CD4-positive, alpha-beta T cell (primary cell): ENCODE results near the gene CAVIN1. TPM values are rescaled to one million over a fixed set of nuclear protein-coding genes. Genes with fewer than 3 reads are reported as not detected.
A peak's percentile ranks its signal among the peaks of the same experiment; 100 is the strongest.

Experiments
- ATAC-seq: fragments of 200-7000 bp; cut with Tn5 transposase; one replicate; pipeline ENCODE4 v1.10.0; 2022; ENCODE audit warnings: mild to moderate bottlenecking; ENCODE audit not compliant: poor library complexity
- CTCF ChIA-PET: fragments of 350-600 bp; sonication (Branson Sonifier 250); formaldehyde crosslinking; loops from one replicate; lab custom pipeline; 2021; ENCODE audit warnings: antibody characterized with exemption, inconsistent platforms; lab: Charles Lee
- POLR2A ChIA-PET: fragments of 350-600 bp; sonication (Branson Sonifier 250); formaldehyde crosslinking; loops from one replicate; lab custom pipeline; 2021; ENCODE audit warnings: antibody characterized with exemption, inconsistent platforms; lab: Charles Lee
- DNase-seq, 14 experiments: peaks; one replicate each; pipeline ENCODE4 v3.0.0-alpha.2; 2013 to 2020; ENCODE audit warnings: mixed read lengths in 2 of 14
- H3K27ac ChIP-seq, 2 donors: one replicate each; pipeline versions ENCODE4 v1.5.1 to v1.7.0; 2013; ENCODE audit warnings: low read length in 2 of 2, low read depth in 1 of 2, mild to moderate bottlenecking in 1 of 2
- H3K27me3 ChIP-seq, 2 experiments: 1 replicate in 1 of 2; 2 replicates in 1 of 2; pipeline versions ENCODE4 v1.6.1 to v1.7.0; 2013; ENCODE audit warnings: low read length in 2 of 2, control low read depth in 1 of 2, mild to moderate bottlenecking in 1 of 2, moderate library complexity in 1 of 2; ENCODE audit not compliant: insufficient read depth in 2 of 2, control insufficient read depth in 1 of 2
- H3K36me3 ChIP-seq: one replicate; pipeline ENCODE4 v1.6.1; 2013; ENCODE audit warnings: low read length, control low read depth; ENCODE audit not compliant: insufficient read depth
- H3K4me1 ChIP-seq: one replicate; pipeline ENCODE4 v1.6.1; 2013; ENCODE audit warnings: low read length, control low read depth; ENCODE audit not compliant: insufficient read depth
- H3K4me3 ChIP-seq: one replicate; pipeline ENCODE4 v1.5.1; 2013; ENCODE audit warnings: mild to moderate bottlenecking, low read length, moderate library complexity
- H3K9me3 ChIP-seq, 2 experiments: 1 replicate in 1 of 2; 2 replicates in 1 of 2; pipeline versions ENCODE4 v1.6.1 to v1.7.0; 2013; ENCODE audit warnings: low read length in 2 of 2, mild to moderate bottlenecking in 2 of 2, control low read depth in 1 of 2, moderate library complexity in 1 of 2; ENCODE audit not compliant: control insufficient read depth in 1 of 2, insufficient read depth in 1 of 2
- H3K27ac Mint-ChIP-seq: one replicate; pipeline ENCODE4 v1.8.0; 2020; ENCODE audit warnings: mixed read lengths
- H3K27me3 Mint-ChIP-seq: one replicate; pipeline ENCODE4 v1.8.0; 2021; ENCODE audit warnings: mixed read lengths
- H3K36me3 Mint-ChIP-seq: one replicate; pipeline ENCODE4 v1.8.0; 2021; ENCODE audit warnings: low read depth, mixed read lengths
- H3K4me1 Mint-ChIP-seq: one replicate; pipeline ENCODE4 v1.8.0; 2021; ENCODE audit warnings: low read depth, mixed read lengths
- H3K4me3 Mint-ChIP-seq: one replicate; pipeline ENCODE4 v1.8.0; 2020; ENCODE audit warnings: mild to moderate bottlenecking, mixed read lengths
- H3K9me3 Mint-ChIP-seq: one replicate; pipeline ENCODE4 v1.8.0; 2020; ENCODE audit warnings: mixed read lengths
- intact Hi-C, 2 experiments: fragments of 100-400 bp; cut with DNase I in 1 of 2; cut with micrococcal nuclease in 1 of 2; formaldehyde crosslinking; loops; one replicate each; pipeline versions ENCODE4 v1.15.1 to v1.9.0; 2023 to 2025; cut with DNase I, micrococcal nuclease
- total RNA-seq, 174 experiments: library from RNA in 2 of 174; stranded (reverse) in 2 of 174; gene quantifications; one replicate each; pipeline ENCODE4 v1.2.3 and lab custom pipeline; 2021 to 2026
- TF ChIP-seq, protein P1 (sequence below): fragments of 200-600 bp; IDR thresholded peaks from one replicate; pipeline ENCODE4 v1.8.0; 2022; ENCODE audit warnings: antibody characterized with exemption, mild to moderate bottlenecking

The CAVIN1 gene
- total RNA-seq, 2 experiments from 2014 or later = 0.14 to 0.16 TPM

DNA sequence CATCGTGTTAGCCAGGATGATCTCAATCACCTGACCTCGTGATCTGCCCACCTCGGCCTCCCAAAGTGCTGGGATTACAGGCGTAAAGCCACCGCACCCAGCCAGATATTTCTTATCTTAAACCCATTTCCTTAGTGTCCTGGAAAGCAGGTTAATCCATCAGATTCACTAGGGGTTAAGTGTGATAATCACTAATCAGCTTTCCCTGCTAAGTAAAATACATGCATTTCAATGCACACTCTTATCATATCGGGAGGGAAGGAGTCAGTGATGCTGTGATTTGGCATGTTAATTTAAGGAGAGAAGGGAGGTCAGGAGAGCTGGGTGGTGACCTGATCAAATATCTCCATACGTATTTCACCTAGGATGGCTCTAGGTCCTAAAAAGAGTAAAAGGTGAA is 63.9 kb downstream of the CAVIN1 start:
- Histone ChIP-seq H3K4me3 (no peak overlapping the region), H3K9me3 (no peaks in the 10 kb centered on the region), H3K4me1 (peaks cover 37% of the 10 kb centered on the region), H3K36me3 (peaks cover 9% of the 10 kb centered on the region), H3K27me3 (no peaks in the 10 kb centered on the region), H3K27ac (no peak overlapping the region)
- no peak overlapping the region for H3K4me3 Mint-ChIP-seq
- H3K36me3 Mint-ChIP-seq = peaks cover 52% of the 10 kb centered on the region
- H3K9me3 Mint-ChIP-seq = no peaks in the 10 kb centered on the region
- H3K27ac Mint-ChIP-seq = no peak overlapping the region
- intact Hi-C loops = no loop called here
- DNase-seq = no peak
- no peak for ATAC-seq
- no peaks in the 10 kb centered on the region for H3K27me3 Mint-ChIP-seq
- peaks cover 72% of the 10 kb centered on the region for H3K4me1 Mint-ChIP-seq
- ChIA-PET POLR2A (interaction anchor here (2.2 kb wide), 1 partner anchor 30 kb away, joined by 9 read pairs; the partner anchor contains the start of gene STAT3), CTCF (interaction anchor here (1.5 kb wide), 1 partner anchor 47 kb away, joined by 3 read pairs; no protein-coding TSS in a partner anchor)
- TF ChIP-seq, protein P1, sequence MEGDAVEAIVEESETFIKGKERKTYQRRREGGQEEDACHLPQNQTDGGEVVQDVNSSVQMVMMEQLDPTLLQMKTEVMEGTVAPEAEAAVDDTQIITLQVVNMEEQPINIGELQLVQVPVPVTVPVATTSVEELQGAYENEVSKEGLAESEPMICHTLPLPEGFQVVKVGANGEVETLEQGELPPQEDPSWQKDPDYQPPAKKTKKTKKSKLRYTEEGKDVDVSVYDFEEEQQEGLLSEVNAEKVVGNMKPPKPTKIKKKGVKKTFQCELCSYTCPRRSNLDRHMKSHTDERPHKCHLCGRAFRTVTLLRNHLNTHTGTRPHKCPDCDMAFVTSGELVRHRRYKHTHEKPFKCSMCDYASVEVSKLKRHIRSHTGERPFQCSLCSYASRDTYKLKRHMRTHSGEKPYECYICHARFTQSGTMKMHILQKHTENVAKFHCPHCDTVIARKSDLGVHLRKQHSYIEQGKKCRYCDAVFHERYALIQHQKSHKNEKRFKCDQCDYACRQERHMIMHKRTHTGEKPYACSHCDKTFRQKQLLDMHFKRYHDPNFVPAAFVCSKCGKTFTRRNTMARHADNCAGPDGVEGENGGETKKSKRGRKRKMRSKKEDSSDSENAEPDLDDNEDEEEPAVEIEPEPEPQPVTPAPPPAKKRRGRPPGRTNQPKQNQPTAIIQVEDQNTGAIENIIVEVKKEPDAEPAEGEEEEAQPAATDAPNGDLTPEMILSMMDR = no peak

GRCh38 chr17:42358434-42358833 is 64.6 kb downstream of the CAVIN1 start:
- Mint-ChIP-seq H3K4me3 (no peak overlapping the region), H3K27me3 (no peaks in the 10 kb centered on the region), H3K36me3 (peaks cover 46% of the 10 kb centered on the region), H3K27ac (no peak overlapping the region), H3K9me3 (no peaks in the 10 kb centered on the region), H3K4me1 (peaks cover 71% of the 10 kb centered on the region)
- TF ChIP-seq, protein P1 = no peak
- H3K4me1 ChIP-seq = peaks cover 32% of the 10 kb centered on the region
- H3K27me3 ChIP-seq = no peaks in the 10 kb centered on the region
- POLR2A ChIA-PET = interaction anchor here (1.3 to 2.2 kb wide), 2 partner anchors 11 to 30 kb away, joined by 5 to 9 read pairs; partner anchors contain the start of gene STAT3
- H3K9me3 ChIP-seq = no peaks in the 10 kb centered on the region
- H3K36me3 ChIP-seq = peaks cover 9% of the 10 kb centered on the region
- ATAC-seq (no peak), DNase-seq (no peak)
- H3K4me3 ChIP-seq = no peak overlapping the region
- no peak overlapping the region for H3K27ac ChIP-seq
- CTCF ChIA-PET = interaction anchor here (0.6 to 0.9 kb wide), 3 partner anchors 8 to 27 kb away, joined by 3 read pairs; no protein-coding TSS in a partner anchor
- intact Hi-C loops = no loop called here

DNA sequence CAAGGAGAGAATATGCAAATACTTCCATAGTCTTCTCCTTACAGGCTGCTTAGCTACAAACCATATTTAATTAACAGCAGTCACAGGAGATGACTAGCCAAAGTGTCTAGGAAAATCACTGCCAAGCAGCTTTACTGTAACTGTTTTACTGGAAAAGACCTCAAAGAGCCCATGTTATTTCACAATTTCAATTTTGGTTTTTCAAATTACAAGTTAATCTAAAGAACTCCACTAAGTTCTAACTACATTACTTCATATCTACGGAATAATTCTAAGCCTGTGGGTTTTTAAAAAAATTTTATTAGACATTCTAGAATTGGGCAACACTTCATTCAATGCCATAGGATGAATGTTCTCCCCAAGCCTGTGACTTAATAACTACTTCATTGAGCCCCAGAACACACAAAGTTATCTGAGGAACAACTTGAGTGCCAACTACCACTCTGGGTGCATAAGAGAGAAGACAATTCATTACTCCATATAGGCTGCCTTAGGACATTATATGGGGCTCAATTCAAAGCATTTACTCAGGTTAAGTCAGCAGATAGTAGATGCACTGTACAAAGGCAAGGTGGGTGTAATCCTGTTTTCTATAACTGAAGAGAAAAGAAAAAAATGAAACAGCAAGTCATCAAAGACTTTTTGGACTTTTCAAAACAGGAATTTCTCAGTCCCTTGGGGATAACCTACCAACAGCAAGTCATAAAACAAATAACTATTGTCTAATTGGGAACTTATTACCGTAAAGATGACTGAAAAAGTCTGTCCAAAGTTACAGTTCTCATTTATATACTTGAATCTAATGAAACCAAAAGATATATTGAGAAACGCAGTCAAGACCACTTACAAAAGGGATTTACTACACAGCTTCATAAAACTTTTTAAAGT is 67.9 kb downstream of the CAVIN1 start:
- H3K27me3 ChIP-seq = no peaks in the 10 kb centered on the region
- no peaks in the 10 kb centered on the region for H3K27me3 Mint-ChIP-seq
- no peaks in the 10 kb centered on the region for H3K9me3 ChIP-seq
- ChIA-PET POLR2A (interaction anchor here (1.7 kb wide), 1 partner anchor 33 kb away, joined by 7 read pairs; the partner anchor contains the start of gene STAT3), CTCF (interaction anchor here (0.7 kb wide), 1 partner anchor 313 kb away, joined by 3 read pairs; no protein-coding TSS in a partner anchor)
- H3K4me3 Mint-ChIP-seq = no peak overlapping the region
- peaks cover 9% of the 10 kb centered on the region for H3K4me1 ChIP-seq
- H3K36me3 Mint-ChIP-seq = peaks cover 34% of the 10 kb centered on the region
- ATAC-seq (no peak), DNase-seq (no peak)
- H3K4me3 ChIP-seq = no peak overlapping the region
- TF ChIP-seq, protein P1 = no peak
- H3K27ac ChIP-seq = no peak overlapping the region
- intact Hi-C loops = no loop called here
- peaks cover 51% of the 10 kb centered on the region for H3K4me1 Mint-ChIP-seq
- H3K27ac Mint-ChIP-seq = peak overlapping the region; percentile 14
- no peaks in the 10 kb centered on the region for H3K36me3 ChIP-seq
- no peaks in the 10 kb centered on the region for H3K9me3 Mint-ChIP-seq

Other genes with a start within 250 kb of the CAVIN1 start
- under 1 TPM; 0.17 to 0.25 TPM for gene KCNH4, start 242.1 kb downstream of the CAVIN1 start, total RNA-seq
- not detected for gene HCRT, start 237.8 kb downstream of the CAVIN1 start, total RNA-seq
- gene GHDC, start 228.8 kb downstream of the CAVIN1 start, total RNA-seq = 1 to 10 TPM; 6.8 to 8.3 TPM
- 100 to 1,000 TPM in 1 of 2 experiments, 10 to 100 TPM in 1; 99.4 to 104 TPM for gene STAT5B, start 146.9 kb downstream of the CAVIN1 start, total RNA-seq
- gene STAT5A, start 134.8 kb downstream of the CAVIN1 start, total RNA-seq = 100 to 1,000 TPM; 141 to 150 TPM
- 100 to 1,000 TPM; 315 to 319 TPM for gene STAT3, start 34.8 kb downstream of the CAVIN1 start, total RNA-seq
- gene ATP6V0A1, start 35.6 kb upstream of the CAVIN1 start, total RNA-seq = 10 to 100 TPM; 10.4 to 14.4 TPM
- 1 to 10 TPM; 7.8 TPM for gene NAGLU, start 113.0 kb upstream of the CAVIN1 start, total RNA-seq
- gene HSD17B1, start 129.7 kb upstream of the CAVIN1 start, total RNA-seq = under 1 TPM; 0.80 to 0.81 TPM
- gene COASY, start 138.9 kb upstream of the CAVIN1 start, total RNA-seq = 10 to 100 TPM; 37.8 to 40.7 TPM
- gene MLX, start 143.8 kb upstream of the CAVIN1 start, total RNA-seq = 10 to 100 TPM; 29.2 to 32.1 TPM
- gene PSMC3IP, start 154.5 kb upstream of the CAVIN1 start, total RNA-seq = 1 to 10 TPM; 2.6 to 3.4 TPM
- gene RETREG3, start 186.1 kb upstream of the CAVIN1 start, total RNA-seq = 10 to 100 TPM; 46.7 to 48.7 TPM
- 1 to 10 TPM; 7.3 to 8.5 TPM for gene TUBG1, start 186.4 kb upstream of the CAVIN1 start, total RNA-seq
- gene TUBG2, start 236.0 kb upstream of the CAVIN1 start, total RNA-seq = 1 to 10 TPM; 9.0 to 9.7 TPM